OCI-LY1 (cell line): Measurements from ENCODE around the gene BTBD19.
"Not testable (repeated sequence)": the region's sequence is repeated elsewhere in the genome, so short reads cannot be mapped to it uniquely, and the experiment has no call there.

Experiments
- H2AFZ ChIP-seq: fragments of 200-600 bp; sonication (generic), shearing (Covaris generic); 2 replicates; pipeline ENCODE4 v1.6.0; 2014; ENCODE audit warnings: antibody characterized with exemption, mild to moderate bottlenecking, low read length
- H3F3A ChIP-seq: fragments of 200-600 bp; sonication (generic), shearing (Covaris generic); 2 replicates; pipeline ENCODE4 v1.6.0; 2014; ENCODE audit warnings: mild to moderate bottlenecking, antibody characterized with exemption, low read length, moderate library complexity; ENCODE audit not compliant: insufficient read depth
- H3K27ac ChIP-seq: fragments of 200-600 bp; sonication (generic); 2 replicates; pipeline ENCODE4 v1.5.1; 2014; ENCODE audit warnings: low read length, mixed run types, mild to moderate bottlenecking, low read depth; ENCODE audit not compliant: poor library complexity, severe bottlenecking
- H3K27me3 ChIP-seq: fragments of 200-600 bp; sonication (generic); 2 replicates; pipeline ENCODE4 v1.6.0; 2014; ENCODE audit warnings: antibody characterized with exemption, mild to moderate bottlenecking, low read length, moderate library complexity; ENCODE audit not compliant: insufficient read depth
- H3K36me3 ChIP-seq: fragments of 200-600 bp; sonication (generic); 2 replicates; pipeline ENCODE4 v1.6.1; 2014; ENCODE audit warnings: mild to moderate bottlenecking, antibody characterized with exemption, low read length, moderate library complexity, mixed read lengths; ENCODE audit not compliant: insufficient read depth
- H3K4me1 ChIP-seq: fragments of 200-600 bp; sonication (generic); 2 replicates; pipeline ENCODE4 v1.5.1; 2014; ENCODE audit warnings: mild to moderate bottlenecking, low read length, moderate library complexity; ENCODE audit not compliant: insufficient read depth, severe bottlenecking
- H3K4me2 ChIP-seq: fragments of 200-600 bp; sonication (generic), shearing (Covaris generic); 2 replicates; pipeline ENCODE4 v1.6.1; 2014; ENCODE audit warnings: low read length
- H3K4me3 ChIP-seq: fragments of 200-600 bp; sonication (generic); 2 replicates; pipeline ENCODE4 v1.5.1; 2014; ENCODE audit warnings: low read length, low read depth, mild to moderate bottlenecking, mixed read lengths; ENCODE audit not compliant: poor library complexity, severe bottlenecking
- H3K79me2 ChIP-seq: fragments of 200-600 bp; shearing (Covaris generic); 2 replicates; pipeline ENCODE4 v1.6.1; 2016; ENCODE audit warnings: mixed run types, low read length, mixed read lengths; ENCODE audit not compliant: insufficient read depth
- H3K9ac ChIP-seq: fragments of 200-600 bp; sonication (generic), shearing (Covaris generic); 2 replicates; pipeline ENCODE4 v1.6.1; 2014; ENCODE audit warnings: mild to moderate bottlenecking, low read length, mixed read lengths
- H3K9me2 ChIP-seq: fragments of 200-600 bp; sonication (generic), shearing (Covaris generic); 2 replicates; pipeline ENCODE4 v1.6.1; 2014; ENCODE audit warnings: low read depth, mild to moderate bottlenecking, low read length, mixed read lengths
- H3K9me3 ChIP-seq: fragments of 200-600 bp; shearing (Covaris generic); 2 replicates; pipeline ENCODE4 v1.6.1; 2014; ENCODE audit warnings: low read length, mixed read lengths
- H4K20me1 ChIP-seq: fragments of 200-600 bp; sonication (generic), shearing (Covaris generic); 2 replicates; pipeline ENCODE4 v1.6.0; 2016; ENCODE audit warnings: mild to moderate bottlenecking, low read length; ENCODE audit not compliant: insufficient read depth
- EZH2 ChIP-seq: fragments of 200-600 bp; sonication (generic), shearing (Covaris generic); IDR thresholded peaks from 2 replicates; pipeline ENCODE4 v1.8.0; 2017; ENCODE audit warnings: borderline replicate concordance, mixed run types, mild to moderate bottlenecking, antibody characterized with exemption, low read length, moderate library complexity, mixed read lengths
- TF ChIP-seq, protein P1 (sequence below): fragments of 200-600 bp; sonication (generic), shearing (Covaris generic); IDR thresholded peaks from 2 replicates; pipeline ENCODE4 v1.5.1; 2017; ENCODE audit warnings: mild to moderate bottlenecking, antibody characterized with exemption, low read length, moderate library complexity, mixed read lengths

Gene BTBD19

DNA sequence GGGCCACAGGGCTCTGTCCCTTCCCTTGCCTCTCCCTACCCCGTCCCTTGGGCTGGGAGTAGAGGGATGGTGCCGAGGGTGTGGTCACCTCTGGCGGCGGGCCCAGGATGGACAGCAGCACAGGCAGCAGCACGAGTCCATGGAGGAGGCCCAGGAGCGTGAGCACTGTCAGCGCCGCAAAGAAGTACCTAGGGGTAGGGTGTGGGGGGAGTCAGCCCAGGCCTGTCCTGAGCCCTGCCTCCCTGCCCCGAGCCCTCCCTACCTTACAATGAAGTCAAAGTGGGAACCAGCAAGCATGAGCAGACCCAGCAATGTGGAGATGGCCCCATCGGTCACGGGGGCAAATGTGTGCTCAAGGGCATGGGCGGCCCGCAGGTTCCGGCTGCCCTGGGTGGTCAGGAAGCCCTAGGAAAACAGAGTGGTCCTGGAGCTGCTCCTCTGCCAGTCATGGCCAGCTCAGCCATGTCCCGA is 14.7 kb downstream of the BTBD19 start:
- no peak overlapping the region for H3K4me2 ChIP-seq
- H3K9me2 ChIP-seq: no peaks in the 10 kb centered on the region
- TF ChIP-seq, protein P1, sequence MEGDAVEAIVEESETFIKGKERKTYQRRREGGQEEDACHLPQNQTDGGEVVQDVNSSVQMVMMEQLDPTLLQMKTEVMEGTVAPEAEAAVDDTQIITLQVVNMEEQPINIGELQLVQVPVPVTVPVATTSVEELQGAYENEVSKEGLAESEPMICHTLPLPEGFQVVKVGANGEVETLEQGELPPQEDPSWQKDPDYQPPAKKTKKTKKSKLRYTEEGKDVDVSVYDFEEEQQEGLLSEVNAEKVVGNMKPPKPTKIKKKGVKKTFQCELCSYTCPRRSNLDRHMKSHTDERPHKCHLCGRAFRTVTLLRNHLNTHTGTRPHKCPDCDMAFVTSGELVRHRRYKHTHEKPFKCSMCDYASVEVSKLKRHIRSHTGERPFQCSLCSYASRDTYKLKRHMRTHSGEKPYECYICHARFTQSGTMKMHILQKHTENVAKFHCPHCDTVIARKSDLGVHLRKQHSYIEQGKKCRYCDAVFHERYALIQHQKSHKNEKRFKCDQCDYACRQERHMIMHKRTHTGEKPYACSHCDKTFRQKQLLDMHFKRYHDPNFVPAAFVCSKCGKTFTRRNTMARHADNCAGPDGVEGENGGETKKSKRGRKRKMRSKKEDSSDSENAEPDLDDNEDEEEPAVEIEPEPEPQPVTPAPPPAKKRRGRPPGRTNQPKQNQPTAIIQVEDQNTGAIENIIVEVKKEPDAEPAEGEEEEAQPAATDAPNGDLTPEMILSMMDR: no peak
- TF ChIP-seq EZH2: no peak
- H3K4me3 ChIP-seq: no peak overlapping the region
- no peaks in the 10 kb centered on the region for H3K79me2 ChIP-seq
- peaks cover 26% of the 10 kb centered on the region for H3K4me1 ChIP-seq
- no peaks in the 10 kb centered on the region for H3K9me3 ChIP-seq
- no peak overlapping the region for H2AFZ ChIP-seq
- H3F3A ChIP-seq: no peaks in the 10 kb centered on the region
- no peak overlapping the region for H3K27ac ChIP-seq
- no peaks in the 10 kb centered on the region for H3K36me3 ChIP-seq
- no peak overlapping the region for H3K9ac ChIP-seq
- no peaks in the 10 kb centered on the region for H4K20me1 ChIP-seq
- H3K27me3 ChIP-seq: peaks cover 10% of the 10 kb centered on the region; the same call in 1 of the 2 replicates

DNA sequence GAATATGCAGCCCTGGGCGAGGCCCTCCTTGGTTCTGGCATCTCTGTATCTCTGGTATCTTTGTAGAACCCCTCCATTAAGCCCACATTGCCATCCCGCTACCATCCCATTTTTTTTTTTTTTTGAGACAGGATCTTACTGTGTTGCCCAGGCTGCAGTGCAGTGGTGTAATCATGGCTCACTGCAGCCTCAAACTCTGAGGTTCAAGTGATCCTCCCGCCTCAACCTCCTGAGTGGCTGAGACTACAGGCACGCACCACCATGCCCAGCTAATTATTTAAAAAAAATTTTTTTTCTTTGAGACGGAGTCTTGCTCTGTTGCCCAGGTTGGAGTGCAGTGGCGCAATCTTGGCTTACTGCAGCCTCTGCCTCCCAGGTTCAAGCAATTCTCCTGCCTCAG is 16.1 kb downstream of the BTBD19 start:
- not testable (repeated sequence) for H2AFZ ChIP-seq, H3K9me2 ChIP-seq, H3K36me3 ChIP-seq, H3K79me2 ChIP-seq, H3K27me3 ChIP-seq, H3K9ac ChIP-seq, H3K4me2 ChIP-seq, H3F3A ChIP-seq, H3K9me3 ChIP-seq, H4K20me1 ChIP-seq, H3K4me3 ChIP-seq, H3K27ac ChIP-seq
- peaks cover 18% of the 10 kb centered on the region for H3K4me1 ChIP-seq

DNA sequence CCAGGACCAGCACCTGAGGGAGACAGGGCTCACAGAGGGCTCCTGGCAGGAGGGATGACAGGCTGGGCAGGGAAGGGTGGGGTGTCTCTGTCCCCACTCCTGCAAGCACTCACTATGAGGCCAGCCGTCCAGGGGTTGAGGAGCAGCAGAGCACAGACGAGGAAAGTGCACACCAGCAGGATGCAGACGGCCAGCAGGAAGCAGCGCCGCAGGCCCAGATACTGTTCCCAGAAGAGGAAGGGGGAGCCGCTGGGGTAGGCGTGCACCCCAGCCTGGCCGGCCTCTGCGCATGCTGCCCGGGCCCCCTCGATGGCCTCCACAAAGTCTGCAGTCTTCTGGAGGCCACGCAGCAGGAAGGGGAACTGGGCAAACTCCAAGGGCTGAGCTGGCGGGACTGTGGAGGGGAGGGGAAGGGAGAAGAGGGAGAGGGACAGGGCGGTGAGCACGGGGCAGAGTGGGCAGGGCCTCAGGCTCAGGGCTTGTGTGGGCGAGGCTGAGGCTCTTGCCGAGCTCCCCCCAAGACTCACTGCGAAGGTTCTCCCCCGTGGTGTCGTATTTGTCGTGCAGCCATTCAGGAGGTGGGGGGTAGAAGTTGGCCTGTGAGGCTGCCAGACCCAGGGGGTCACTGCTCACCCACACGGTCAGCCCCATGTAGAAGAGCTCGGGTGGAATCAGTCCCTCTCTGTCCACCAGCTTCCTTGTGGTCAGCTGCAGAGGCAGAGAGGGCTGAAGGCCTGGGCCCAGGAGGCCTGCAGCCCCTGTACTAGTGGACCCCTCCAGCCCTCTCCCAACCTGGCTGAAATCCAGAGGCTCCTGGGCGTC is 18.3 kb downstream of the BTBD19 start:
- H3K27ac ChIP-seq: no peak overlapping the region

More for the DNA sequence above, 18.3 kb downstream of the BTBD19 start:
- Histone ChIP-seq H3K27me3 (peaks cover 10% of the 10 kb centered on the region; the same call in 1 of the 2 replicates), H3K9me2 (no peaks in the 10 kb centered on the region), H3K4me3 (no peak overlapping the region), H3K9ac (no peak overlapping the region), H4K20me1 (no peaks in the 10 kb centered on the region), H2AFZ (no peak overlapping the region), H3K4me1 (peaks cover 8% of the 10 kb centered on the region), H3F3A (no peaks in the 10 kb centered on the region), H3K36me3 (no peaks in the 10 kb centered on the region; the same call in 1 of the 2 replicates), H3K79me2 (no peaks in the 10 kb centered on the region), H3K4me2 (no peak overlapping the region), H3K9me3 (no peaks in the 10 kb centered on the region)
- TF ChIP-seq EZH2: no peak
- TF ChIP-seq, protein P1: no peak
